Skeletal muscle tissue (tissue), 4 donors: Measurements from ENCODE around the gene SFMBT2. TPM values are rescaled to one million over a fixed set of nuclear protein-coding genes. Genes with fewer than 3 reads are reported as not detected.

Source experiments
- H3K27ac ChIP-seq: one replicate; pipeline ENCODE4 v1.7.0; 2013; ENCODE audit warnings: mild to moderate bottlenecking, low read depth, low read length, inconsistent platforms
- H3K27me3 ChIP-seq, 3 donors: one replicate each; pipeline ENCODE4 v1.7.0; 2013; ENCODE audit warnings: low read length in 3 of 3; ENCODE audit not compliant: control insufficient read depth in 3 of 3, insufficient read depth in 3 of 3
- H3K36me3 ChIP-seq, 3 donors: one replicate each; pipeline ENCODE4 v1.7.0; 2013; ENCODE audit warnings: low read length in 3 of 3; ENCODE audit not compliant: control insufficient read depth in 3 of 3, insufficient read depth in 3 of 3
- H3K4me1 ChIP-seq, 3 donors: one replicate each; pipeline ENCODE4 v1.7.0; 2013; ENCODE audit warnings: low read length in 3 of 3, mild to moderate bottlenecking in 3 of 3; ENCODE audit not compliant: control insufficient read depth in 3 of 3, insufficient read depth in 3 of 3
- H3K4me3 ChIP-seq, 3 donors: one replicate each; pipeline ENCODE4 v1.7.0; 2013; ENCODE audit warnings: low read length in 3 of 3
- H3K9ac ChIP-seq, 3 donors: one replicate each; pipeline ENCODE4 v1.7.0; 2013; ENCODE audit warnings: low read length in 3 of 3, mild to moderate bottlenecking in 3 of 3, moderate library complexity in 2 of 3, low read depth in 1 of 3
- H3K9me3 ChIP-seq, 3 donors: one replicate each; pipeline ENCODE4 v1.7.0; 2013; ENCODE audit warnings: low read length in 3 of 3; ENCODE audit not compliant: control insufficient read depth in 3 of 3
- total RNA-seq: library from RNA; depleted of rRNA; stranded (reverse); fragments of >200 nt; gene quantifications from one replicate; pipeline ENCODE4 v1.2.3, GENCODE V29; 2014
- donor health status: Osteomylitis.

The SFMBT2 gene
- total RNA-seq, 1 donor from 2014 or later: 12.5 TPM

- H3K36me3 ChIP-seq: no peaks in the 10 kb centered on the region
- H3K4me3 ChIP-seq: no peak overlapping the region
- H3K9me3 ChIP-seq: no peaks in the 10 kb centered on the region
- H3K27me3 ChIP-seq: no peaks in the 10 kb centered on the region
- no peak overlapping the region for H3K27ac ChIP-seq
- no peak overlapping the region for H3K9ac ChIP-seq
- H3K4me1 ChIP-seq: peaks cover 4 to 14% (median 5%) of the 10 kb centered on the region in 3 donors
These were observed 73.2 kb downstream of the SFMBT2 start for GRCh38 chr10:7337431-7338171.

- Histone ChIP-seq H3K4me1 (peaks cover 4 to 14% (median 5%) of the 10 kb centered on the region in 3 donors), H3K27ac (no peak overlapping the region), H3K27me3 (no peaks in the 10 kb centered on the region), H3K9me3 (no peaks in the 10 kb centered on the region), H3K9ac (no peak overlapping the region), H3K4me3 (no peak overlapping the region), H3K36me3 (no peaks in the 10 kb centered on the region)
These were observed 74.9 kb downstream of the SFMBT2 start for GRCh38 chr10:7335977-7336376.

- H3K27ac ChIP-seq: peak overlapping the region; percentile 41
- H3K4me1 ChIP-seq: peaks cover 2 to 7% (median 2%) of the 10 kb centered on the region in 3 donors
- no peaks in the 10 kb centered on the region for H3K9me3 ChIP-seq
- no peak overlapping the region for H3K9ac ChIP-seq
- no peaks in the 10 kb centered on the region for H3K36me3 ChIP-seq
- H3K27me3 ChIP-seq: no peaks in the 10 kb centered on the region
- H3K4me3 ChIP-seq: no peak overlapping the region
These were observed 76.2 kb downstream of the SFMBT2 start for GRCh38 chr10:7334642-7334964.

- Histone ChIP-seq H3K9ac (no peak overlapping the region), H3K36me3 (no peaks in the 10 kb centered on the region), H3K27me3 (no peaks in the 10 kb centered on the region), H3K4me1 (peaks cover 2 to 7% (median 2%) of the 10 kb centered on the region in 3 donors), H3K4me3 (no peak overlapping the region), H3K9me3 (no peaks in the 10 kb centered on the region), H3K27ac (peak overlapping the region; percentile 41)
These were observed 76.7 kb downstream of the SFMBT2 start for GRCh38 chr10:7333961-7334641.

GRCh38 chr10:7329219-7329618 lies 81.6 kb downstream of the SFMBT2 start:
- no peak overlapping the region for H3K4me3 ChIP-seq
- peaks cover 0 to 3% (median 0%) of the 10 kb centered on the region in 3 donors for H3K9me3 ChIP-seq
- H3K27me3 ChIP-seq: no peaks in the 10 kb centered on the region
- peaks cover 0 to 4% (median 2%) of the 10 kb centered on the region in 3 donors for H3K4me1 ChIP-seq
- no peak overlapping the region for H3K9ac ChIP-seq
- no peaks in the 10 kb centered on the region for H3K36me3 ChIP-seq
- no peak overlapping the region for H3K27ac ChIP-seq

- Histone ChIP-seq H3K9me3 (peaks cover 0 to 3% (median 0%) of the 10 kb centered on the region in 3 donors), H3K27me3 (no peaks in the 10 kb centered on the region)
These were observed 82.9 kb downstream of the SFMBT2 start for GRCh38 chr10:7327885-7328284.

GRCh38 chr10:7322623-7323022 lies 88.2 kb downstream of the SFMBT2 start:
- H3K27ac ChIP-seq: no peak overlapping the region
- no peak overlapping the region for H3K9ac ChIP-seq
- peaks cover 5 to 17% (median 15%) of the 10 kb centered on the region in 3 donors for H3K4me1 ChIP-seq
- no peaks in the 10 kb centered on the region for H3K36me3 ChIP-seq
- no peaks in the 10 kb centered on the region for H3K27me3 ChIP-seq
- H3K4me3 ChIP-seq: no peak overlapping the region
- no peaks in the 10 kb centered on the region for H3K9me3 ChIP-seq

More at GRCh38 chr10:7327885-7328284, 82.9 kb downstream of the SFMBT2 start:
- H3K27ac ChIP-seq: no peak overlapping the region
- no peaks in the 10 kb centered on the region for H3K36me3 ChIP-seq
- no peak overlapping the region for H3K4me3 ChIP-seq
- no peaks in the 10 kb centered on the region for H3K4me1 ChIP-seq
- H3K9ac ChIP-seq: no peak overlapping the region

GRCh38 chr10:7320072-7320471 lies 90.8 kb downstream of the SFMBT2 start:
- no peaks in the 10 kb centered on the region for H3K27me3 ChIP-seq
- no peaks in the 10 kb centered on the region for H3K36me3 ChIP-seq
- H3K4me1 ChIP-seq: peaks cover 5 to 17% (median 15%) of the 10 kb centered on the region in 3 donors
- no peak overlapping the region for H3K27ac ChIP-seq
- no peak overlapping the region for H3K4me3 ChIP-seq
- no peak overlapping the region for H3K9ac ChIP-seq
- H3K9me3 ChIP-seq: no peaks in the 10 kb centered on the region

- H3K9me3 ChIP-seq: no peaks in the 10 kb centered on the region
- no peak overlapping the region for H3K4me3 ChIP-seq
- H3K4me1 ChIP-seq: peaks cover 5 to 17% (median 15%) of the 10 kb centered on the region in 3 donors
- no peak overlapping the region for H3K9ac ChIP-seq
- H3K27me3 ChIP-seq: no peaks in the 10 kb centered on the region
- no peaks in the 10 kb centered on the region for H3K36me3 ChIP-seq
- H3K27ac ChIP-seq: no peak overlapping the region
These were observed 91.2 kb downstream of the SFMBT2 start for GRCh38 chr10:7319632-7320031.

GRCh38 chr10:7318836-7319235 lies 92.0 kb downstream of the SFMBT2 start:
- H3K4me3 ChIP-seq: no peak overlapping the region
- H3K27me3 ChIP-seq: no peaks in the 10 kb centered on the region

More at GRCh38 chr10:7318836-7319235, 92.0 kb downstream of the SFMBT2 start:
- H3K9ac ChIP-seq: no peak overlapping the region
- no peak overlapping the region for H3K27ac ChIP-seq
- no peaks in the 10 kb centered on the region for H3K9me3 ChIP-seq
- H3K4me1 ChIP-seq: peaks cover 5 to 17% (median 15%) of the 10 kb centered on the region in 3 donors
- H3K36me3 ChIP-seq: no peaks in the 10 kb centered on the region
